Measurements from ENCODE around the gene HLA-DPA1.

DNA sequence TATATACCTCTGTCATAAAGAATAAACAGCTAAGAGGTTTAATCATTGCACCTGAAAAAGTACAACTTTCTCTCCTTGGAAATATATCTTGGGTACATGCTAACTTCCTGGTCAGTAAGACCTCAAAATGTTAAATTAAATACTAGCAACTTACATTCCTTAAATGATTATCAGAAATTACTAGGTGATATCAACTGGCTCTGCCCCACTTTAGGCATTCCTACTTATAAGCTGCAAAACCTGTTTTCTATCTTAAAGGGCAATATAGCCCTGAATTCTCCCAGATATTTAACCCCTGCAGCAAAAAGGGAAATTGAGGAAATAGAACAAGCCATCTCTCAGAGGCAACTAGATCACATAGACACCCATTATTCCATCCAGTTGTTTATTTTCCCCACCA is 20.8 kb downstream of the HLA-DPA1 start:
- TF ChIP-seq, protein P1, sequence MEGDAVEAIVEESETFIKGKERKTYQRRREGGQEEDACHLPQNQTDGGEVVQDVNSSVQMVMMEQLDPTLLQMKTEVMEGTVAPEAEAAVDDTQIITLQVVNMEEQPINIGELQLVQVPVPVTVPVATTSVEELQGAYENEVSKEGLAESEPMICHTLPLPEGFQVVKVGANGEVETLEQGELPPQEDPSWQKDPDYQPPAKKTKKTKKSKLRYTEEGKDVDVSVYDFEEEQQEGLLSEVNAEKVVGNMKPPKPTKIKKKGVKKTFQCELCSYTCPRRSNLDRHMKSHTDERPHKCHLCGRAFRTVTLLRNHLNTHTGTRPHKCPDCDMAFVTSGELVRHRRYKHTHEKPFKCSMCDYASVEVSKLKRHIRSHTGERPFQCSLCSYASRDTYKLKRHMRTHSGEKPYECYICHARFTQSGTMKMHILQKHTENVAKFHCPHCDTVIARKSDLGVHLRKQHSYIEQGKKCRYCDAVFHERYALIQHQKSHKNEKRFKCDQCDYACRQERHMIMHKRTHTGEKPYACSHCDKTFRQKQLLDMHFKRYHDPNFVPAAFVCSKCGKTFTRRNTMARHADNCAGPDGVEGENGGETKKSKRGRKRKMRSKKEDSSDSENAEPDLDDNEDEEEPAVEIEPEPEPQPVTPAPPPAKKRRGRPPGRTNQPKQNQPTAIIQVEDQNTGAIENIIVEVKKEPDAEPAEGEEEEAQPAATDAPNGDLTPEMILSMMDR (conservative IDR thresholded peaks at IDR 0.05 in 1 of 2, IDR thresholded peaks at IDR 0.05 in 1 of 2; ENCODE audit: extremely low read depth in 1 of 2, insufficient read depth in 1 of 2, low read depth in 1 of 2, low read length in 2 of 2) = no peak
- TF ChIP-seq EZH2 (IDR thresholded peaks at IDR 0.05; ENCODE audit: borderline replicate concordance, low read length) = no peak

Data from mammary epithelial cell (primary cell).